ENCODE results near the gene CAPN7.

CAPN7 gene

GRCh38 chr3:15220056-15220455, 14.0 kb downstream of the CAPN7 start:
- TF ChIP-seq CTCF (IDR thresholded peaks at IDR 0.05) = no peak
- H3K4me3 ChIP-seq (ENCODE audit: low read depth in 1 of 2, low read length in 1 of 2) = no peak overlapping the region
- no peaks in the 10 kb centered on the region for H3K9me3 ChIP-seq
- peaks cover 50% of the 10 kb centered on the region for H3K36me3 ChIP-seq
- no peaks in the 10 kb centered on the region for H3K27me3 ChIP-seq
- H3K4me1 ChIP-seq (ENCODE audit: control insufficient read depth in 1 of 2, insufficient read depth in 1 of 2, low read depth in 1 of 2, low read length in 1 of 2) = peaks cover 16 to 26% of the 10 kb centered on the region in 2 experiments
- H3K27ac ChIP-seq = peak overlapping the region; percentile 43

- Histone ChIP-seq H3K36me3 (peaks cover 54% of the 10 kb centered on the region), H3K27me3 (no peaks in the 10 kb centered on the region), H3K4me3 (ENCODE audit: low read depth in 1 of 2, low read length in 1 of 2) (no peak overlapping the region), H3K9me3 (no peaks in the 10 kb centered on the region), H3K27ac (no peak overlapping the region), H3K4me1 (ENCODE audit: control insufficient read depth in 1 of 2, insufficient read depth in 1 of 2, low read depth in 1 of 2, low read length in 1 of 2) (peaks cover 16 to 26% of the 10 kb centered on the region in 2 experiments)
- no peak for TF ChIP-seq CTCF (IDR thresholded peaks at IDR 0.05)
These were observed 14.6 kb downstream of the CAPN7 start for GRCh38 chr3:15220661-15221060.

- Histone ChIP-seq H3K27ac (no peak overlapping the region), H3K9me3 (no peaks in the 10 kb centered on the region), H3K27me3 (no peaks in the 10 kb centered on the region), H3K4me3 (ENCODE audit: low read depth in 1 of 2, low read length in 1 of 2) (no peak overlapping the region), H3K36me3 (peaks cover 54% of the 10 kb centered on the region), H3K4me1 (ENCODE audit: control insufficient read depth in 1 of 2, insufficient read depth in 1 of 2, low read depth in 1 of 2, low read length in 1 of 2) (peaks cover 13 to 17% of the 10 kb centered on the region in 2 experiments)
- TF ChIP-seq CTCF (IDR thresholded peaks at IDR 0.05) = no peak
These were observed 15.7 kb downstream of the CAPN7 start for GRCh38 chr3:15221574-15222217.

- H3K9me3 ChIP-seq = no peaks in the 10 kb centered on the region
- no peak for TF ChIP-seq CTCF (IDR thresholded peaks at IDR 0.05)
- H3K27me3 ChIP-seq = no peaks in the 10 kb centered on the region
- peaks cover 54% of the 10 kb centered on the region for H3K36me3 ChIP-seq
- H3K4me3 ChIP-seq (ENCODE audit: low read depth in 1 of 2, low read length in 1 of 2) = no peak overlapping the region
- peaks cover 8 to 10% of the 10 kb centered on the region in 2 experiments for H3K4me1 ChIP-seq (ENCODE audit: control insufficient read depth in 1 of 2, insufficient read depth in 1 of 2, low read depth in 1 of 2, low read length in 1 of 2)
- H3K27ac ChIP-seq = no peak overlapping the region
These were observed 17.9 kb downstream of the CAPN7 start for GRCh38 chr3:15223685-15224572.

GRCh38 chr3:15228147-15228546, 22.1 kb downstream of the CAPN7 start:
- H3K9me3 ChIP-seq = no peaks in the 10 kb centered on the region
- no peak overlapping the region for H3K4me3 ChIP-seq (ENCODE audit: low read depth in 1 of 2, low read length in 1 of 2)
- H3K36me3 ChIP-seq = peaks cover 71% of the 10 kb centered on the region
- no peaks in the 10 kb centered on the region for H3K4me1 ChIP-seq (ENCODE audit: control insufficient read depth in 1 of 2, insufficient read depth in 1 of 2, low read depth in 1 of 2, low read length in 1 of 2)
- H3K27me3 ChIP-seq = no peaks in the 10 kb centered on the region
- TF ChIP-seq CTCF (IDR thresholded peaks at IDR 0.05) = no peak
- H3K27ac ChIP-seq = no peak overlapping the region

All from neutrophil (primary cell).